MM.1S (cell line): ENCODE data around the gene CREB3L2.

ENCODE experiments used
- DNase-seq: peaks from one replicate; pipeline ENCODE4 v3.0.0-alpha.2; 2015
- H2AFZ ChIP-seq: fragments of 300-600 bp; sonication (generic); 2 replicates; pipeline ENCODE4 v1.6.0; 2016; ENCODE audit warnings: antibody characterized with exemption, low read length
- H3F3A ChIP-seq: fragments of 300-600 bp; sonication (generic); 2 replicates; pipeline ENCODE4 v1.6.1; 2016; ENCODE audit warnings: mild to moderate bottlenecking, antibody characterized with exemption, low read length, moderate library complexity, mixed read lengths; ENCODE audit not compliant: insufficient read depth
- H3K27ac ChIP-seq: fragments of 300-600 bp; sonication (generic); 2 replicates; pipeline ENCODE4 v1.5.1; 2016; ENCODE audit warnings: mild to moderate bottlenecking, low read length
- H3K27me3 ChIP-seq: fragments of 300-600 bp; sonication (generic); replicated peaks from 2 replicates; pipeline ENCODE4 v1.6.0; 2016; ENCODE audit warnings: low read length; ENCODE audit not compliant: insufficient read depth
- H3K36me3 ChIP-seq: fragments of 300-600 bp; sonication (generic); replicated peaks from 2 replicates; pipeline ENCODE4 v1.6.1; 2016; ENCODE audit warnings: mild to moderate bottlenecking, low read length, mixed read lengths; ENCODE audit not compliant: insufficient read depth
- H3K4me1 ChIP-seq: fragments of 300-600 bp; sonication (generic); 2 replicates; pipeline ENCODE4 v1.6.1; 2016; ENCODE audit warnings: low read length, mixed read lengths
- H3K4me2 ChIP-seq: fragments of 300-600 bp; sonication (generic); 2 replicates; pipeline ENCODE4 v1.6.0; 2016; ENCODE audit warnings: low read depth, low read length
- H3K4me3 ChIP-seq: fragments of 300-600 bp; sonication (generic); 2 replicates; pipeline ENCODE4 v1.5.1; 2016; ENCODE audit warnings: low read length, mixed read lengths
- H3K79me2 ChIP-seq: fragments of 300-600 bp; sonication (generic); 2 replicates; pipeline ENCODE4 v1.6.1; 2016; ENCODE audit warnings: mixed run types, low read length, mixed read lengths
- H3K9ac ChIP-seq: fragments of 300-600 bp; sonication (generic); 2 replicates; pipeline ENCODE4 v1.6.1; 2016; ENCODE audit warnings: low read length, mixed read lengths
- H3K9me2 ChIP-seq: fragments of 300-600 bp; sonication (generic); replicated peaks from 2 replicates; pipeline ENCODE4 v1.6.1; 2016; ENCODE audit warnings: mild to moderate bottlenecking, low read length, mixed read lengths; ENCODE audit not compliant: insufficient read depth
- H3K9me3 ChIP-seq: fragments of 300-600 bp; sonication (generic); replicated peaks from 2 replicates; pipeline ENCODE4 v1.6.1; 2016; ENCODE audit warnings: mild to moderate bottlenecking, low read length, mixed read lengths; ENCODE audit not compliant: insufficient read depth
- H4K20me1 ChIP-seq: fragments of 300-600 bp; sonication (generic); 2 replicates; pipeline ENCODE4 v1.6.1; 2016; ENCODE audit warnings: mild to moderate bottlenecking, low read length, moderate library complexity, mixed read lengths; ENCODE audit not compliant: insufficient read depth
- CTCF ChIP-seq: fragments of 300-600 bp; sonication (generic); IDR thresholded peaks from 2 replicates; pipeline ENCODE4 v1.5.1; 2016; ENCODE audit warnings: antibody characterized with exemption, low read length, mixed read lengths
- EZH2 ChIP-seq: fragments of 300-600 bp; sonication (generic); optimal IDR thresholded peaks from 2 replicates; pipeline ENCODE3; 2017; ENCODE audit warnings: low read depth, mild to moderate bottlenecking, antibody characterized with exemption, low read length, mixed read lengths
- EZH2phosphoT487 ChIP-seq: fragments of 300-600 bp; sonication (generic); IDR thresholded peaks from 2 replicates; pipeline ENCODE4 v1.6.1; 2018; ENCODE audit warnings: antibody characterized with exemption, low read length

CREB3L2 gene

DNA sequence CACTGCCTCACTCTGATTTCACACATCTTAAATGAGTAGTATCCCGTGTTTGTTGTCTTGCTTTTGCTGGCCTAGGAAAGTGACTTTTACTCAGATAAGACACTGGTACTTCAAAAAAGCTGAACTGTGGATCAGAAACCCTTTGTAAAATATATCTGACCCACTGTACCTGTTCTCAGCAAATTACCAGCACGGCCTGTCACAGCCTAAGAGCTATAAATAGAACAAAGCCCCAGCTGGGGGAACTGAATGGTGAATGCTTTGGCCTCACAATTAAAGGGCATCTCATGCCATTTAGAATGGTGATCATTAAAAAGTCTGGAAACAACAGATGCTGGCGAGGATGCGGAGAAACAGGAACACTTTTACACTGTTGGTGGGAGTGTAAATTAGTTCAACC is 76.1 kb downstream of the CREB3L2 start:
- H2AFZ ChIP-seq: no peak overlapping the region
- no peak overlapping the region for H3K9ac ChIP-seq
- H3K9me2 ChIP-seq: no peaks in the 10 kb centered on the region
- H3F3A ChIP-seq: no peaks in the 10 kb centered on the region
- no peaks in the 10 kb centered on the region for H3K9me3 ChIP-seq
- H3K27ac ChIP-seq: no peak overlapping the region
- H3K36me3 ChIP-seq: peaks cover 8% of the 10 kb centered on the region
- H3K4me1 ChIP-seq: no peaks in the 10 kb centered on the region
- H4K20me1 ChIP-seq: 0 out of 2 replicates have a peak, but pooled peaks cover 4% of the 10 kb centered on the region
- no peaks in the 10 kb centered on the region for H3K27me3 ChIP-seq
- peaks cover 84% of the 10 kb centered on the region for H3K79me2 ChIP-seq
- no peak for DNase-seq
- no peak overlapping the region for H3K4me3 ChIP-seq
- TF ChIP-seq EZH2phosphoT487: no peak
- no peak for TF ChIP-seq EZH2
- TF ChIP-seq CTCF: no peak
- H3K4me2 ChIP-seq: no peak overlapping the region

- H3K4me3 ChIP-seq: no peak overlapping the region
- H3K27ac ChIP-seq: no peak overlapping the region
- peaks cover 84% of the 10 kb centered on the region for H3K79me2 ChIP-seq
- H3K27me3 ChIP-seq: no peaks in the 10 kb centered on the region
- 0 out of 2 replicates have a peak, but pooled peaks cover 4% of the 10 kb centered on the region for H4K20me1 ChIP-seq
- peaks cover 8% of the 10 kb centered on the region for H3K36me3 ChIP-seq
- no peak for DNase-seq
- no peak overlapping the region for H3K9ac ChIP-seq
- H3K4me1 ChIP-seq: no peaks in the 10 kb centered on the region
- H3K9me3 ChIP-seq: no peaks in the 10 kb centered on the region
- no peak overlapping the region for H2AFZ ChIP-seq
- no peaks in the 10 kb centered on the region for H3F3A ChIP-seq
- no peaks in the 10 kb centered on the region for H3K9me2 ChIP-seq
- H3K4me2 ChIP-seq: no peak overlapping the region
- TF ChIP-seq EZH2phosphoT487 (no peak), CTCF (no peak), EZH2 (no peak)
Measured at GRCh38 chr7:137925091-137925490, 76.8 kb downstream of the CREB3L2 start.

DNA sequence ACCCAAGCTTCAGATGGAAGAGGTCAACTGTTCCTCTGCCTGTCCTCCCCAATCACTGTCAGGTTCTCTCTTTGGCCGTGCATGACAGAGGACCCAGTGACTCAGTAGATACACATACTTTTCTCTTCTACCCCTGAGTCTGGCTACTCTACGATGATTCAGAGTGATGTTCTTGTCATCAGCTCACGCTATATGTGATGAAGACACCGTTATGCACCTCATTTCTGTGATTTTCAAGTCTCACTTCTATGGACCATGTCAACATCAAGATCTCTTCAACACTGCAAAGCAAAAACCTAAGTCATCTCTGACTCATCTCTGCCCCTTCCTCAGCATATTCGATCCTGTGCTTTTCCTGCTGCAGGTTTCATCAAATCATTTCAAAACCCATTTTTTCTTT is 78.5 kb downstream of the CREB3L2 start:
- DNase-seq: no peak
- H4K20me1 ChIP-seq: 0 out of 2 replicates have a peak, but pooled peaks cover 4% of the 10 kb centered on the region
- no peaks in the 10 kb centered on the region for H3K27me3 ChIP-seq
- no peak overlapping the region for H3K4me2 ChIP-seq
- H3K9me2 ChIP-seq: no peaks in the 10 kb centered on the region
- no peaks in the 10 kb centered on the region for H3K9me3 ChIP-seq
- H3K4me1 ChIP-seq: no peaks in the 10 kb centered on the region
- no peak overlapping the region for H3K4me3 ChIP-seq
- H2AFZ ChIP-seq: no peak overlapping the region
- H3K27ac ChIP-seq: no peak overlapping the region
- peaks cover 89% of the 10 kb centered on the region for H3K79me2 ChIP-seq
- H3K9ac ChIP-seq: no peak overlapping the region
- no peak for TF ChIP-seq CTCF
- no peak for TF ChIP-seq EZH2phosphoT487
- no peak for TF ChIP-seq EZH2
- H3K36me3 ChIP-seq: peaks cover 8% of the 10 kb centered on the region
- no peaks in the 10 kb centered on the region for H3F3A ChIP-seq
